ENCODE measurements around the gene YIPF1. TPM values are rescaled to one million over a fixed set of nuclear protein-coding genes. Genes with fewer than 3 reads are reported as not detected.

The YIPF1 gene
- total RNA-seq, 4 donors from 2014 or later, result 16.8 to 21.4 (median 19.7) TPM

DNA sequence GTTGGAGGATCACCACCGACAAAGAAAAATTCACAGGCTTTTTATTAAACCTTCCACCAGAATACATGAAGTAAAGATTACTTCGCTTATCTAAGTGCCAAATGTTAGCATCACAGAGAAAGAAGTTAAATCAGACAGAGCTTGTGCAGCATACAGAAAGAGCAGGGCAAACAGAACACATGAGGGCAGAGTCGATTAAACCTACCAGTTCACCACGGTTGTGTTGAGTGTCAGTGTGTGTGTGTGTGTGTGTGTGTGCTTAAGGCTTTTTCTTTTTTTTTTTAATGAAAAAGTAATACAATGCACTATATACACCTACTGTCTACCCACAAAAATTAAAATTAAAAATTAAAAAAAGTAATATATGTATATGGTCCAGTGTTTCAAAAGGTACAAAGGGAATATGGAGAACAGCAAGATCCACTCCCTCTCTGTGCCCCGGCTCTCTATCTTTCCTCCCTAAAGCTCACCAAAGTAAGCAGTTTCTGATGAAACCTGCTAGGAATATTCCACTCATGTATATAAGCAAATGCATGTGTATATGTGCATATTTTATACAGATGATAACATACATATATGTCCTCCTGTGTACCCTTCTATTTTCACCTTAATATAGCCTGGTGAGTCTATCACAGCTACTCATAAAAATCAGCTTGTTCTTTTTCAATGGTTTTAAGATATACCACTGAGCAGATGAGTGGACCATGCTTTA is 17.7 kb downstream of the YIPF1 start:
- H3K27me3 ChIP-seq, result no peaks in the 10 kb centered on the region
- peaks cover 22 to 97% (median 73%) of the 10 kb centered on the region in 4 donors for H3K36me3 ChIP-seq
- intact Hi-C loops (cut with DNase I), result no loop called here
- H3K4me3 ChIP-seq, result no peak overlapping the region
- no peaks in the 10 kb centered on the region for H3K9me3 ChIP-seq
- WGBS, result 68% methylated on average over 5 of the region's 5 CpGs
- TF ChIP-seq EP300 (IDR thresholded peaks at IDR 0.05) (no peak), POLR2A (IDR thresholded peaks at IDR 0.05; ENCODE audit: low read depth) (no peak), POLR2AphosphoS5 (IDR thresholded peaks at IDR 0.05) (no peak)
- TF ChIP-seq, protein P1, sequence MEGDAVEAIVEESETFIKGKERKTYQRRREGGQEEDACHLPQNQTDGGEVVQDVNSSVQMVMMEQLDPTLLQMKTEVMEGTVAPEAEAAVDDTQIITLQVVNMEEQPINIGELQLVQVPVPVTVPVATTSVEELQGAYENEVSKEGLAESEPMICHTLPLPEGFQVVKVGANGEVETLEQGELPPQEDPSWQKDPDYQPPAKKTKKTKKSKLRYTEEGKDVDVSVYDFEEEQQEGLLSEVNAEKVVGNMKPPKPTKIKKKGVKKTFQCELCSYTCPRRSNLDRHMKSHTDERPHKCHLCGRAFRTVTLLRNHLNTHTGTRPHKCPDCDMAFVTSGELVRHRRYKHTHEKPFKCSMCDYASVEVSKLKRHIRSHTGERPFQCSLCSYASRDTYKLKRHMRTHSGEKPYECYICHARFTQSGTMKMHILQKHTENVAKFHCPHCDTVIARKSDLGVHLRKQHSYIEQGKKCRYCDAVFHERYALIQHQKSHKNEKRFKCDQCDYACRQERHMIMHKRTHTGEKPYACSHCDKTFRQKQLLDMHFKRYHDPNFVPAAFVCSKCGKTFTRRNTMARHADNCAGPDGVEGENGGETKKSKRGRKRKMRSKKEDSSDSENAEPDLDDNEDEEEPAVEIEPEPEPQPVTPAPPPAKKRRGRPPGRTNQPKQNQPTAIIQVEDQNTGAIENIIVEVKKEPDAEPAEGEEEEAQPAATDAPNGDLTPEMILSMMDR (IDR thresholded peaks at IDR 0.05), result no peak
- DNase-seq (ENCODE audit: extremely low spot score), result no peak
- no peak overlapping the region for H3K27ac ChIP-seq (replicated peaks in 1 of 4)
- no peaks in the 10 kb centered on the region for H3K4me1 ChIP-seq

DNA sequence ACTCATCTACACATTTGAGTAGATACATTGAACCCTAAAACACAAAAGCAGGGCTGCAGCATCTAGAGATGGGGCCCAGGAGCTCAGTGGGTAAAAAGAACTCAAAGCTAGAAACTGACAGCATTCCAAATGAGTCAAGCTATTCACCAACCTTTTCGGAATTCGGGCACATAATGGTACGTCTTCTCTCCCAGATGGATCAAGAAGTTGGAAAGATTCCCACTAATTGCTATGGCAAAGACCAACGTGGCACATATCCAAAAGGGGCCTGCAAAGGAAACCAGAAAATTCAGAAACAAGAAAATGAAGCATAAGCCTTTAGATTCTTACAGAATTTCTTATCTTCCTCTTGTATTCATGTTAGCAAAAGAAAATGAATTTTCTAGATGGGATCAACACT is 18.4 kb downstream of the YIPF1 start:
- no peak for DNase-seq (ENCODE audit: extremely low spot score)
- WGBS, result 63% methylated on average over 4 of the region's 4 CpGs
- H3K27me3 ChIP-seq, result no peaks in the 10 kb centered on the region
- no peaks in the 10 kb centered on the region for H3K4me1 ChIP-seq
- TF ChIP-seq EP300 (IDR thresholded peaks at IDR 0.05), result no peak
- TF ChIP-seq POLR2AphosphoS5 (IDR thresholded peaks at IDR 0.05), result no peak
- TF ChIP-seq POLR2A (IDR thresholded peaks at IDR 0.05; ENCODE audit: low read depth), result no peak
- TF ChIP-seq, protein P1 (IDR thresholded peaks at IDR 0.05), result no peak
- peaks cover 20 to 97% (median 72%) of the 10 kb centered on the region in 4 donors for H3K36me3 ChIP-seq
- H3K4me3 ChIP-seq, result no peak overlapping the region
- H3K27ac ChIP-seq (replicated peaks in 1 of 4), result no peak overlapping the region
- no peaks in the 10 kb centered on the region for H3K9me3 ChIP-seq
- intact Hi-C loops (cut with DNase I), result no loop called here

DNA sequence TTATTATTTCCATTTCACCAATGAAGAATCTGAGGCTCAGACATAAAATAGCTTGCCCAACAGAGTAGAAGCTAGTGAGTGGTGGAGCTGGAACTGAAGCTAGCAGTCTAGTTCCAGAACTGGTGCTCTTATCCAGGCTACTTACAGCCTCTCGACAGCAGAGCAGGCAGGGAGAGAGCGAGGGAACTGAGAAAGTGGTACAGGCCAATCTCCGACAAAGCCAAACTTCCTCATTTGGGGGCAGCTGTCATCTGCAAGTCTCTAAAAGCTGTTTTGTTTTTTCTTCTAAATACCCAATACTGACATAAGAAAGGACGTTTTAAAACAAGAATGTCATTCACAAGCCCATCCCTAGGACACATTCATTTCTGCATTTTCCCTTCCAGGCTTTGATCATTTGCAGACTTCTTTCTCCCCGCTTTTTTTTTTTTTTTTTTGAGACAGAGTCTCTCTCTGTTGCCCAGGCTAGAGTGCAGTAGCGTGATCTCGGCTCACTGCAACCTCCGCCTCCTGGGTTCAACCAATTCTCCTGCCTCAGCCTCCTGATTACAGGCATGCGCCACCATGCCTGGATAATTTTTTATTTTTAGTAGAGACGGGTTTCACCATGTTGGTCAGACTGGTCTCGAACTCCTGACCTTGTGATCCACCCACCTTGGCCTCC is 20.0 kb downstream of the YIPF1 start:
- 83% methylated on average over 11 of the region's 11 CpGs for WGBS
- intact Hi-C loops (cut with DNase I), result no loop called here
- Histone ChIP-seq H3K9me3 (no peaks in the 10 kb centered on the region), H3K27ac (replicated peaks in 1 of 4) (no peak overlapping the region), H3K4me1 (no peaks in the 10 kb centered on the region), H3K36me3 (peaks cover 25 to 94% (median 71%) of the 10 kb centered on the region in 4 donors), H3K27me3 (no peaks in the 10 kb centered on the region), H3K4me3 (no peak overlapping the region)
- TF ChIP-seq POLR2A (IDR thresholded peaks at IDR 0.05; ENCODE audit: low read depth) (no peak), POLR2AphosphoS5 (IDR thresholded peaks at IDR 0.05) (no peak), EP300 (IDR thresholded peaks at IDR 0.05) (no peak)
- TF ChIP-seq, protein P1 (IDR thresholded peaks at IDR 0.05), result no peak
- DNase-seq (ENCODE audit: extremely low spot score), result no peak

DNA sequence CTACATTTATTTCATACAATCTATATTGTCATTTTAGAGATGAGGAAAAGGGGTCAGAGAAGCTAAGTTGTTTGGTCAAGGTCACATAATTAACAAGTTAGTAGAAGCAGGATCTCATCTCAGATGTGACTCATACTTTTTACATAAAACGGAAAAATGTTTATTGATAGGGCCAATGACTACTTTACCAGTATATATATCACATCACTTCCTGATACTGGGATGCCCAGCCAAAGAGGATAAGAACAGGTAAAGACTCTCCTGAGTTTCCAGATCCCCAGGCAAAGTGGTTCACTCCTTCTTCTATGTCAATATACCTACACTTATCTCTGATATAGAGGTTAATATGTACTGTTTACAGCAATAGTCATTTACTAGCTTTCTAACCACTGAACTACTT is 21.0 kb downstream of the YIPF1 start:
- Histone ChIP-seq H3K27ac (replicated peaks in 1 of 4) (no peak overlapping the region), H3K9me3 (no peaks in the 10 kb centered on the region), H3K4me1 (no peaks in the 10 kb centered on the region), H3K36me3 (peaks cover 25 to 94% (median 73%) of the 10 kb centered on the region in 4 donors), H3K4me3 (no peak overlapping the region), H3K27me3 (no peaks in the 10 kb centered on the region)
- TF ChIP-seq, protein P1 (IDR thresholded peaks at IDR 0.05), result no peak
- TF ChIP-seq POLR2AphosphoS5 (IDR thresholded peaks at IDR 0.05), result no peak
- TF ChIP-seq POLR2A (IDR thresholded peaks at IDR 0.05; ENCODE audit: low read depth), result no peak
- TF ChIP-seq EP300 (IDR thresholded peaks at IDR 0.05), result no peak
- no peak for DNase-seq (ENCODE audit: extremely low spot score)
- intact Hi-C loops (cut with DNase I), result no loop called here
- 82% methylated on average over 1 of the region's 1 CpG for WGBS
